ENCODE data around the gene SLC13A2.

SLC13A2 gene, protein sequence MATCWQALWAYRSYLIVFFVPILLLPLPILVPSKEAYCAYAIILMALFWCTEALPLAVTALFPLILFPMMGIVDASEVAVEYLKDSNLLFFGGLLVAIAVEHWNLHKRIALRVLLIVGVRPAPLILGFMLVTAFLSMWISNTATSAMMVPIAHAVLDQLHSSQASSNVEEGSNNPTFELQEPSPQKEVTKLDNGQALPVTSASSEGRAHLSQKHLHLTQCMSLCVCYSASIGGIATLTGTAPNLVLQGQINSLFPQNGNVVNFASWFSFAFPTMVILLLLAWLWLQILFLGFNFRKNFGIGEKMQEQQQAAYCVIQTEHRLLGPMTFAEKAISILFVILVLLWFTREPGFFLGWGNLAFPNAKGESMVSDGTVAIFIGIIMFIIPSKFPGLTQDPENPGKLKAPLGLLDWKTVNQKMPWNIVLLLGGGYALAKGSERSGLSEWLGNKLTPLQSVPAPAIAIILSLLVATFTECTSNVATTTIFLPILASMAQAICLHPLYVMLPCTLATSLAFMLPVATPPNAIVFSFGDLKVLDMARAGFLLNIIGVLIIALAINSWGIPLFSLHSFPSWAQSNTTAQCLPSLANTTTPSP

GRCh38 chr17:28473542-28473941, at the start of gene SLC13A2:
Gene SLC13A2 (plus strand): TSS chr17:28473644. CDS start chr17:28473713, 69 bp downstream.
- no peak for TF ChIP-seq EGR1 (IDR thresholded peaks at IDR 0.05)
- TF ChIP-seq ZBTB7A (IDR thresholded peaks at IDR 0.05; ENCODE audit: low read depth) = no peak
- no peak for TF ChIP-seq RAD21 (IDR thresholded peaks at IDR 0.05; ENCODE audit: low read depth)
- no peak for TF ChIP-seq CEBPB (IDR thresholded peaks at IDR 0.05)
- no peak for TF ChIP-seq CREB1 (IDR thresholded peaks at IDR 0.05; ENCODE audit: low read depth)
- no peak for TF ChIP-seq USF1 (IDR thresholded peaks at IDR 0.05)
- TF ChIP-seq TEAD4 (IDR thresholded peaks at IDR 0.05) = no peak
- TF ChIP-seq YY1 (IDR thresholded peaks at IDR 0.05; ENCODE audit: low read depth) = no peak
- TF ChIP-seq, protein P1, sequence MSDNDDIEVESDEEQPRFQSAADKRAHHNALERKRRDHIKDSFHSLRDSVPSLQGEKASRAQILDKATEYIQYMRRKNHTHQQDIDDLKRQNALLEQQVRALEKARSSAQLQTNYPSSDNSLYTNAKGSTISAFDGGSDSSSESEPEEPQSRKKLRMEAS (IDR thresholded peaks at IDR 0.05) = no peak
- TF ChIP-seq EP300 (IDR thresholded peaks at IDR 0.05; ENCODE audit: borderline replicate concordance) = no peak
- TF ChIP-seq FOXM1 (IDR thresholded peaks at IDR 0.05; ENCODE audit: borderline replicate concordance, low read depth) = no peak
- no peak for TF ChIP-seq REST (IDR thresholded peaks at IDR 0.05; ENCODE audit: low read depth)
- no peak for TF ChIP-seq TCF12 (IDR thresholded peaks at IDR 0.05; ENCODE audit: low read depth)

DNA sequence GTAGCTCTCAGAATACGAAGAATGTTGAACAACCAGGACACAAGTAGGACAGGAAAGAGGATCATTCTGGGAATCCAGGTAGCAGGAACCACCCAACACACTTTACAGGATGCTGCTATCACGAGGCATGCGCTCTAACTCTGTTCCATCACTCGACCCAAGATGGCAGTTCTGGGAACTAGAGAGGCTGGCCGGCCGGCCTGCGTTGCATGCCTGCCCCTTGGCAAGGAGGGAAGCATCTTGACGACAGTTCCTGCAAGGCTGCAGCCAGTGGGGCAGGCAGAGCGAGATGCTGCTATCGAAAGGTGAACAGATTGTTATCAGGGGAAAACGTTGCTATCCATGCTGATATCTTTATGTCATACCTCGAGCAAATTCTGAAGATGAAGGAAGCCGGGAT, 48.2 kb upstream of the SLC13A2 start:
- TF ChIP-seq EGR1 (IDR thresholded peaks at IDR 0.05) = no peak
- TF ChIP-seq CREB1 (IDR thresholded peaks at IDR 0.05; ENCODE audit: low read depth) = no peak
- no peak for TF ChIP-seq CEBPB (IDR thresholded peaks at IDR 0.05)
- TF ChIP-seq TEAD4 (IDR thresholded peaks at IDR 0.05) = no peak
- no peak for TF ChIP-seq ZBTB7A (IDR thresholded peaks at IDR 0.05; ENCODE audit: low read depth)
- TF ChIP-seq TAF1 (IDR thresholded peaks at IDR 0.05; ENCODE audit: low read depth) = no peak
- TF ChIP-seq REST (IDR thresholded peaks at IDR 0.05; ENCODE audit: low read depth) = no peak
- no peak for TF ChIP-seq FOXM1 (IDR thresholded peaks at IDR 0.05; ENCODE audit: borderline replicate concordance, low read depth)
- TF ChIP-seq NFIC (IDR thresholded peaks at IDR 0.05) = no peak
- no peak for TF ChIP-seq RAD21 (IDR thresholded peaks at IDR 0.05; ENCODE audit: low read depth)
- TF ChIP-seq, protein P1 (IDR thresholded peaks at IDR 0.05) = no peak
- TF ChIP-seq TCF12 (IDR thresholded peaks at IDR 0.05; ENCODE audit: low read depth) = no peak
- no peak for TF ChIP-seq USF1 (IDR thresholded peaks at IDR 0.05)
- no peak for TF ChIP-seq YY1 (IDR thresholded peaks at IDR 0.05; ENCODE audit: low read depth)
- no peak for TF ChIP-seq EP300 (IDR thresholded peaks at IDR 0.05; ENCODE audit: borderline replicate concordance)

DNA sequence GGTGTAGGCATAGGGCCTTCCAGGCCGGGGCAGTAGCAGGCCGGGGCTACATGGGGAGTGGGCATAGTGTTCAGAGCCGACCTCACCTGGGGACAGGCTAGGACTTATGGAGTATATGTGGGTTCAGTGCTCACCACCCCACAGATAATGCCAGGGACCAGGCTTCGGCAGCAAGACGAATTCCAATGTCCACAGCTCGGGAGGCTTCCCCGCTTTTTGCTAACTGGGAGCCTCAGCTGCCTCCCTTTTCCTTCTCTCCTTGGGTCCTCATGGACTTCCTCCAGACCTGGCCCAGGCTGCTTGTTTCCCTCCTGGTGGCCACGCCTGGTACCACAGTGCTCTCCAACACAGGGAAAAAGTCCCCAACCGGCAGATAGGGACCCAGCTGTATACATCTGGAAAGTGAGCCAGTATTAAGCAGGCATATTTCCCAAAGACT, 47.3 kb upstream of the SLC13A2 start:
- no peak for TF ChIP-seq TCF12 (IDR thresholded peaks at IDR 0.05; ENCODE audit: low read depth)
- no peak for TF ChIP-seq YY1 (IDR thresholded peaks at IDR 0.05; ENCODE audit: low read depth)
- TF ChIP-seq RAD21 (IDR thresholded peaks at IDR 0.05; ENCODE audit: low read depth) = peak; percentile 27; the same call in 1 of the 2 replicates
- no peak for TF ChIP-seq FOXM1 (IDR thresholded peaks at IDR 0.05; ENCODE audit: borderline replicate concordance, low read depth)
- TF ChIP-seq USF1 (IDR thresholded peaks at IDR 0.05) = no peak
- TF ChIP-seq REST (IDR thresholded peaks at IDR 0.05; ENCODE audit: low read depth) = no peak
- no peak for TF ChIP-seq CEBPB (IDR thresholded peaks at IDR 0.05)
- no peak for TF ChIP-seq CREB1 (IDR thresholded peaks at IDR 0.05; ENCODE audit: low read depth)
